ENCODE results near the gene MEGF6. TPM values are rescaled to one million over a fixed set of nuclear protein-coding genes. Genes with fewer than 3 reads are reported as not detected.
"Not testable (repeated sequence)": the region's sequence is repeated elsewhere in the genome, so short reads cannot be mapped to it uniquely, and the experiment has no call there.

The MEGF6 gene
- total and polyA plus RNA-seq, 2 donors (not counting 1 experiment from before 2014, with no cell fraction given), result 43.2 to 77.3 TPM

GRCh38 chr1:3586986-3587759, 24.1 kb downstream of the MEGF6 start:
- no peaks in the 10 kb centered on the region for H3K9me3 ChIP-seq (ENCODE audit: control extremely low read depth in 1 of 3, control insufficient read depth in 2 of 3, insufficient read depth in 1 of 3, low read length in 2 of 3)
- H3K27me3 Mint-ChIP-seq, result no peaks in the 10 kb centered on the region
- no peak overlapping the region for H3K4me2 ChIP-seq (replicated peaks; ENCODE audit: low read depth, low read length, poor library complexity, severe bottlenecking)
- H3K9me3 Mint-ChIP-seq (ENCODE audit: insufficient read depth), result no peaks in the 10 kb centered on the region
- intact Hi-C loops (cut with micrococcal nuclease), result no loop called here
- no peak overlapping the region for H3K4me3 ChIP-seq (ENCODE audit: control extremely low read depth in 1 of 5, extremely low read depth in 1 of 5, insufficient read depth in 1 of 5, low read depth in 2 of 5, low read length in 4 of 5)
- no peak overlapping the region for H3K9ac ChIP-seq (ENCODE audit: low read length)
- no peak overlapping the region for H3K4me3 Mint-ChIP-seq
- H3K79me2 ChIP-seq (ENCODE audit: control insufficient read depth, insufficient read depth, low read length), result no peaks in the 10 kb centered on the region
- ChIA-PET CTCF (interaction anchor here (1.2 kb wide), 1 partner anchor 32 kb away, joined by 4 read pairs; no protein-coding TSS in a partner anchor), POLR2A (no interaction called here)
- no peaks in the 10 kb centered on the region for H3K27me3 ChIP-seq (replicated peaks in 1 of 4; ENCODE audit: control extremely low read depth in 1 of 4, control insufficient read depth in 3 of 4, insufficient read depth in 4 of 4, low read length in 3 of 4)
- H2AFZ ChIP-seq (ENCODE audit: insufficient read depth, low read depth, low read length, poor library complexity, severe bottlenecking), result no peak overlapping the region
- no peak for ATAC-seq (ENCODE audit: low read depth)
- H3K36me3 ChIP-seq (replicated peaks in 1 of 2; ENCODE audit: control extremely low read depth in 1 of 2, control insufficient read depth in 1 of 2, extremely low read depth in 1 of 2, insufficient read depth in 2 of 2, low read length in 1 of 2), result no peaks in the 10 kb centered on the region
- no peak overlapping the region for H3K27ac Mint-ChIP-seq
- DNase-seq, result no peak
- TF ChIP-seq EZH2 (IDR thresholded peaks at IDR 0.05; ENCODE audit: borderline replicate concordance, insufficient read depth, low read depth, low read length, poor library complexity, severe bottlenecking) (no peak), CTCF (IDR thresholded peaks at IDR 0.05) (no peak)
- 99% methylated on average over 19 of the region's 24 CpGs for WGBS (ENCODE audit: insufficient coverage)
- no peaks in the 10 kb centered on the region for H4K20me1 ChIP-seq (ENCODE audit: control insufficient read depth, insufficient read depth, low read length, poor library complexity, severe bottlenecking)
- no peaks in the 10 kb centered on the region for H3K4me1 Mint-ChIP-seq
- no peak overlapping the region for H3K27ac ChIP-seq (ENCODE audit: low read length in 2 of 2)
- H3K4me1 ChIP-seq (ENCODE audit: control insufficient read depth in 2 of 2, insufficient read depth in 2 of 2, low read length in 2 of 2), result no peaks in the 10 kb centered on the region

- Histone ChIP-seq H2AFZ (ENCODE audit: insufficient read depth, low read depth, low read length, poor library complexity, severe bottlenecking) (no peak overlapping the region), H3K9ac (ENCODE audit: low read length) (no peak overlapping the region), H3K27me3 (replicated peaks in 1 of 4; ENCODE audit: control extremely low read depth in 1 of 4, control insufficient read depth in 3 of 4, insufficient read depth in 4 of 4, low read length in 3 of 4) (peaks cover 0 to 3% (median 0%) of the 10 kb centered on the region in 4 experiments), H3K27ac (ENCODE audit: low read length in 2 of 2) (no peak overlapping the region), H3K79me2 (ENCODE audit: control insufficient read depth, insufficient read depth, low read length) (no peaks in the 10 kb centered on the region), H4K20me1 (ENCODE audit: control insufficient read depth, insufficient read depth, low read length, poor library complexity, severe bottlenecking) (no peaks in the 10 kb centered on the region), H3K9me3 (ENCODE audit: control extremely low read depth in 1 of 3, control insufficient read depth in 2 of 3, insufficient read depth in 1 of 3, low read length in 2 of 3) (no peaks in the 10 kb centered on the region), H3K4me1 (ENCODE audit: control insufficient read depth in 2 of 2, insufficient read depth in 2 of 2, low read length in 2 of 2) (no peaks in the 10 kb centered on the region), H3K36me3 (replicated peaks in 1 of 2; ENCODE audit: control extremely low read depth in 1 of 2, control insufficient read depth in 1 of 2, extremely low read depth in 1 of 2, insufficient read depth in 2 of 2, low read length in 1 of 2) (no peaks in the 10 kb centered on the region), H3K4me2 (replicated peaks; ENCODE audit: low read depth, low read length, poor library complexity, severe bottlenecking) (no peak overlapping the region), H3K4me3 (ENCODE audit: control extremely low read depth in 1 of 5, extremely low read depth in 1 of 5, insufficient read depth in 1 of 5, low read depth in 2 of 5, low read length in 4 of 5) (no peak overlapping the region)
- no peak for ATAC-seq (ENCODE audit: low read depth)
- DNase-seq, result no peak
- intact Hi-C loops (cut with micrococcal nuclease), result no loop called here
- Mint-ChIP-seq H3K4me1 (no peaks in the 10 kb centered on the region), H3K27ac (no peak overlapping the region), H3K4me3 (no peak overlapping the region), H3K9me3 (ENCODE audit: insufficient read depth) (no peaks in the 10 kb centered on the region), H3K27me3 (no peaks in the 10 kb centered on the region)
- CTCF ChIA-PET, result no interaction called here
- TF ChIP-seq CTCF (IDR thresholded peaks at IDR 0.05), result no peak
- TF ChIP-seq EZH2 (IDR thresholded peaks at IDR 0.05; ENCODE audit: borderline replicate concordance, insufficient read depth, low read depth, low read length, poor library complexity, severe bottlenecking), result no peak
- POLR2A ChIA-PET, result no interaction called here
- WGBS (ENCODE audit: insufficient coverage), result 89% methylated on average over 19 of the region's 19 CpGs
Measured at GRCh38 chr1:3585940-3586568, 25.3 kb downstream of the MEGF6 start.

- H3K9me3 Mint-ChIP-seq (ENCODE audit: insufficient read depth); CTCF ChIA-PET; intact Hi-C loops (cut with micrococcal nuclease): not testable (repeated sequence)
Measured at GRCh38 chr1:3585353-3585868, 25.9 kb downstream of the MEGF6 start.

More at GRCh38 chr1:3585353-3585868, 25.9 kb downstream of the MEGF6 start:
- H3K27me3 ChIP-seq (replicated peaks in 1 of 4; ENCODE audit: control extremely low read depth in 1 of 4, control insufficient read depth in 3 of 4, insufficient read depth in 4 of 4, low read length in 3 of 4); H3K4me1 ChIP-seq (ENCODE audit: control insufficient read depth in 2 of 2, insufficient read depth in 2 of 2, low read length in 2 of 2); H3K4me2 ChIP-seq (replicated peaks; ENCODE audit: low read depth, low read length, poor library complexity, severe bottlenecking); ATAC-seq (ENCODE audit: low read depth); H4K20me1 ChIP-seq (ENCODE audit: control insufficient read depth, insufficient read depth, low read length, poor library complexity, severe bottlenecking); POLR2A ChIA-PET; DNase-seq; H3K4me3 Mint-ChIP-seq; H3K36me3 ChIP-seq (replicated peaks in 1 of 2; ENCODE audit: control extremely low read depth in 1 of 2, control insufficient read depth in 1 of 2, extremely low read depth in 1 of 2, insufficient read depth in 2 of 2, low read length in 1 of 2); H3K27me3 Mint-ChIP-seq; H3K79me2 ChIP-seq (ENCODE audit: control insufficient read depth, insufficient read depth, low read length); H2AFZ ChIP-seq (ENCODE audit: insufficient read depth, low read depth, low read length, poor library complexity, severe bottlenecking); H3K9me3 ChIP-seq (ENCODE audit: control extremely low read depth in 1 of 3, control insufficient read depth in 2 of 3, insufficient read depth in 1 of 3, low read length in 2 of 3); H3K9ac ChIP-seq (ENCODE audit: low read length); H3K27ac ChIP-seq (ENCODE audit: low read length in 2 of 2); H3K4me3 ChIP-seq (ENCODE audit: control extremely low read depth in 1 of 5, extremely low read depth in 1 of 5, insufficient read depth in 1 of 5, low read depth in 2 of 5, low read length in 4 of 5); H3K27ac Mint-ChIP-seq; H3K4me1 Mint-ChIP-seq: not testable (repeated sequence)
- 79% methylated on average over 6 of the region's 6 CpGs for WGBS (ENCODE audit: insufficient coverage)
